Activated CD8-positive, alpha-beta memory T cell treated with anti-CD3 and anti-CD28 coated beads, Interleukin-2, amount 50 U/mL, for 1 hour (primary cell): Measurements from ENCODE around the gene TMEM240.
"Not testable (repeated sequence)": the region's sequence is repeated elsewhere in the genome, so short reads cannot be mapped to it uniquely, and the experiment has no call there.

Source experiments
- DNase-seq: peaks from one replicate; pipeline ENCODE4 v3.0.0-alpha.2; 2020; ENCODE audit errors: extremely low read depth

Gene TMEM240

GRCh38 chr1:1540818-1541628 lies 599 bp upstream of the TMEM240 start:
- no peak for DNase-seq

GRCh38 chr1:1539310-1540089 lies 924 bp downstream of the TMEM240 start:
- no peak for DNase-seq

- DNase-seq: no peak
Measured at GRCh38 chr1:1538989-1539309, 1.5 kb downstream of the TMEM240 start.

GRCh38 chr1:1538334-1538733 lies 2.1 kb downstream of the TMEM240 start:
- no peak for DNase-seq

- no peak for DNase-seq
Measured at GRCh38 chr1:1537626-1538250, 2.7 kb downstream of the TMEM240 start.

- DNase-seq: no peak
Measured at GRCh38 chr1:1536938-1537546, 3.4 kb downstream of the TMEM240 start.

DNA sequence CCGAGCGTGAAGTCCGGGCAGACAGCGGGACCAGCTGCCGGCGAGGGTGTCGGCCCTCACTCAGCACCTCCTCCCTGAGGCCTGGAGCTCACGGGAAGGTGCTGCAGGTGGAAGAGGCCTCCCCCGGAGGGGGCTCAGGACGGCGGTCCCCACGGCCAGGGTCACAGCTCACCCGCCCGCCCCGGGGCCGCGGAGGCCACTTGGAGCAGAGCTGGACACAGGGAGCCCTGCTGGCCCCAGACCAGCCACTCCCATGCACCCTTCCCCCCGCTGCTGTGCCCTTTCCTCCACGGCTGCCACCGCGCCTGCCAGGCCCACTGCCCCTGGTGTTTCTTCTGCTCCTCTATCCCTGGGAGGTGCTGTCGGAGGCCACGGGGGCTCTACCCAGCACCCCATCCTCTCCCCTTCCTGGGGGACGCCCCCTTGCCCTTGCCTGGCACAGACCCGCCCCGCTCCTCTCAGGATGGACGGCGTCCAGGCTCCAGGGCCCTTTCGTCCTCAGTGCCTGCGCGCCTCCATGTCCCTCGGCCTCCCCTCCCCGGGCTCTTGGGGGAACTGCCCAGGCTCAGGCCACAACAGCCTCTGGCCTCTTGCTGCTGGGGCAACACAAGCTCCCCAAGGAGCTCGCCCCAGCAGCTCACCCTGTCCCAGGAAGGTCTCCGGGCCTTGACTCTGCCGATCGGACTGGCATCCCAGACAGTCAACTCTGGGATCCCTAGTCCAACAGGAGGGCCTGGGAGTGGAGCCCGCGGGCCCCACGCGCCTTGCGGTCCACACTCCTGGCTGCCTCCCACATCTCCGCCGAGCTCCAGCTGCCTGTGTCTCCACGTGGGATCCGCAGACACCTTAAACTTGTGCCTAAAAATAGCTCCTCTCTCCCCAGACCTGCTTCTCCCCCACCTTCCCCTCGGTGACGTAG lies 4.1 kb downstream of the TMEM240 start:
- DNase-seq: no peak

GRCh38 chr1:1535201-1536018 lies 5.0 kb downstream of the TMEM240 start:
- no peak for DNase-seq

DNA sequence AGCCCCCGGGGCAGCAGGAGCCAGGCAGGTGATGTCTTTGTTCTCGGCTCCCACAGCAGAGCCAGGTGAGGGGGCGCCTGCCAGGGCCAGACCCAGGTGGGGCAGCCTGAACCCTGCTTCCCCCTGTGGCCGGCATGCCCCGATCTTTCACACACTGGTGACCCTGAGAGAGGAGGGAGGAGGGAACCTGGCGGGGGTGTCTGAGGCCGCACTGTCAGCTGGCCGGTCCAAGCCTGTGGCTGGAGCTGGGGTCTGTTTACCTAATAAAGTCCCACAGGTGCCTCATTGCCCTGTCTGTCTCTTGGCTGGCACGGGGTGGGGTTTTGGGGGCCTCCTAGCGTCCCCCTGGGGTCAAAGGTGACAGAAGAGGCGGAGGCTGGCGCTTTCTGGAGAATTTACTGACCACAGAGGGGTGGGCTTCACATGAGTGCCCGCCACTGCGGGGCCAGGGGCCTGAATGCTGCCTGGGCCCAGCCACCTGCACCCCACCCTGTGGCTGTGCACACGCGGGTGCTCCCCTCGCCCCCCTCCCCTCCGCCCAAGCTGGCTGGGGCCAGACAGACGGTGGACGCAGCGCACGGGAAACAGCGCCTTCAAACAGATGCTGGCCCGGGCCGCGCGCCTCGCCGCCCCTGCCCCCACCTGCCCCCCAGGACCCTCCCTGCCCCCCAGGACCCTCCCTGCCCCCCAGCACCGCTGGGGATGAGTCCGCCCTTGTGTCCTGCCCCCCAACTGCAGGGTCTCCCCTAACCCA lies 5.8 kb downstream of the TMEM240 start:
- DNase-seq: no peak

DNA sequence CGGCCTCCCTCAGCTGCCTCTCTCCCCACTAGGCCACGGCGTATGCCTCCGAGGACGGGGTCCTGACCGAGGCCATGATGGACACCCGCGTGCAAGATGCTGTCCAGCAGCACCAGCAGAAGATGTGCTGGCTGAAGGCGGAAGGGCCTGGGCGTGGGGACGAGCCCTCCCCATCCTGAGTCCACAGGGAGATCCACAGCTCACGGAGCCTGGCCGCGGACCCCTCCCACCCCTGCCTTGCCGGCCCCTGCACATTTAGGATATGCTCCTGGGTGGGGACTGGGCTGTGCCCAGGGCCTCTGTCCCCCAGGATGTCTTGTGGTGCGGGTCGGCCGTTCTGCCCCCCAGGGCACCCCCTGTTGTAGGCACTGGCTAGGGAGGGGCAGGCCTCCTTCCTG lies 6.5 kb downstream of the TMEM240 start:
- DNase-seq: not testable (repeated sequence)

- DNase-seq: not testable (repeated sequence)
Measured at GRCh38 chr1:1533176-1533893, 7.1 kb downstream of the TMEM240 start.

- DNase-seq: no peak
Measured at GRCh38 chr1:1531947-1532346, 8.5 kb downstream of the TMEM240 start.

DNA sequence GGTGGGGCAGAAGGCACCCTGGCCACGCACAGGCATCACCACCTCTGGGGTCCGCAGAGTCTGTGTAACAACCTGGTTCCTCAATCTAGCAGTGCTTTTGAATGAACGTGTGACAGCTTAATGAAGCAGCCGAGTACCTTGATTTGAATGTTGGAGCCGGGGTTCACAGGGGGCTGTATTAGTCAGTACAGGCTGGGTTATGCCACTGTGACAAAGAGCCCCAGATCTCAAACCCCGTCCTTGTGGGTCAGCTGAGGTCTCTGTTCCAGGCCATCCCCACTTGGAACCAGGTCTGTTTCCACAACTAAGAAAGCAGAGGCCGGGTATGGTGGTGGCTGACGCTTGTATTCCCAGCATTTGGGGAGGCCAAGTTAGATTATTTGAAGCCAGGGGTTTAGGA lies 10.5 kb downstream of the TMEM240 start:
- DNase-seq: no peak

DNA sequence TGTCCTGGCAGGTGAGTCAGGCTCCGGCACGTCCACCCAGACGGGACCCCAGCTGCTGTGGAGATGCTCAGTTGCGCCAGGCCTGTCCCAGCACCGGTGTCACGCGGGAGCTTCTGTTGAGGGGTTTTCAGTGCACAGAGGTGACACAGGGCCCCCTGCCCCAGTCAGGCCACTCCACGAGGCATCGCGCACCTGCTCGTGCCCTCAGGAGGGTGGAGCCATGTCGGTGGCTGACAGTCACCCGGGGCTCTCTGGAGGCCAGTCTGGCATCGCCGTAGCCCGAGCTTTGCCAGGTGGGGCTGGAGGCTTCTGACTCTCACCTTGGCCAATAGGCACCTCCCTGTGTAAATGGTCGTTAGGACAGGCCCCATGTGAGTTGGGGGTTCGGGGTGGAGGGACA lies 11.1 kb downstream of the TMEM240 start:
- DNase-seq: no peak

DNA sequence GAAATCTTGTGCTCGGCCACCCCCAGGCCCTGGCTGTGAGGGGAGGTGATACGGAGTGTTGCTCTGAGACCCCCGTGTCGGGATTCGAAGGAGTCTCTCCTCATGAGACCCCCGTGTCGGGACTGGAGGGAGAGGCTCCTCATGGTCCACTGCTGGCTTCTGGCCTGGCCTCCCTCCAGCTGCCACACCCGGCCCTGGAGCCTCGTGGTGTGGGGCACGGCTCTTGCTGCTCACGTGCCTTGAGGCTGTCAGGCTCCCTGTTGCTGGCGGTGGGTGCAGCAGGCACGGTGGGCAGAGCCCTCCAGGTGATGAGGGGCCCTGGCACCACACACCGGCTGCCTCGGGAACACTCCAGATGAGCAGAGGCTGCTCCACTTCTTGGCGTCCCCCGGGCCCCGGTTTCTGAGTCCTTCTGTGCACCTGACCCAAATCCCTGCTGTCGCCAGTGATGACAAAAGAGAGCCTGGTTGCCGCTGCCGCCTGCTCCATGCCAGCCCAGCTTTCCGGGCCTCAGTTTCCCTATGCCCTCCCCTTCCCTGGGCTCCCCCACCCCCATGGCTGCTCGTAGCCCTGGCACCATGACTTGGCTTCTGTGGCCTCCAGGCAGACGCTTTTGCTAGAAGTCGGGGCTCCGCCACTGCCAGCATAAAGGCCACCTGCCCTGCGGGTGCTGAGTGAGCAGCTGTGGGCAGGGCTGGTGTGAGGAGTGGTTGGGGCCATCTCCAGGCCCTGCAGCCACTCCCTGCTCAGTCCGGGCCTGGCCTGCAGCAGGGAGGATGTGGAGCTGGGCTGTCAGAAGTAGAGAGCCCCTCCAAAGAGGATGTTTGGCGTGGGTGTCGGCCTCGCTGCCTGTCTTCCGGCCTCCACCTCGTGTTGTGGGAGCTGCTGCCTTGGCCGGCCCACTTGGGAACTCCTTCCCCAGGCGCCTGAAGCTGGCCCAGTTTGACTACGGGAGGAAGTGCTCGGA lies 11.8 kb downstream of the TMEM240 start:
- DNase-seq: no peak

- no peak for DNase-seq
Measured at GRCh38 chr1:1527092-1527816, 13.2 kb downstream of the TMEM240 start.

DNA sequence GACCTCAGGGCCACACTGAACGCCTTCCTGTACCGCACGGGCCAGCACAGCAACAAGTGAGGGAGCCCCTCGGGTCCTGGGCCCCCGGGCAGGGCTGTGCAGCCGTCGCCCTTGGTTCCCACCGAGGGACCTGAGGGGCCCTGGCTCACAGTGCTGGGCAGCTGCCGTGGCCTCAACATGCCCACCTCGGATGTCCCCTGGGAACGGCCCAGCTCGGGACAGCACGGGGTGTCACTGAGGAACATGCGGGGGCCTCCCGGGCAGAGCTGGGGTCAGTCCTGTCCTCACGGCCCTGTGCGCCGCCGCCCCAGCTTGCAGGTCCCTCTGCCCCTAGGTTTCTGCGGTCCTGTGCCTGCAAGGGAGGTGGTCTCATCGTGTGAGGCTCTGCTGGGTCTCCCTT lies 13.9 kb downstream of the TMEM240 start:
- DNase-seq: not testable (repeated sequence)
